Epithelial cell of esophagus (primary cell): ENCODE results near the gene GABPB2.

ENCODE experiments used
- DNase-seq: peaks from one replicate; pipeline ENCODE4 v3.0.0; 2010; ENCODE audit warnings: low read depth
- H3K4me3 ChIP-seq: 2 replicates; pipeline ENCODE4 v1.5.1; 2011; ENCODE audit warnings: mild to moderate bottlenecking, low read length, control low read depth
- CTCF ChIP-seq: IDR thresholded peaks from 2 replicates; pipeline ENCODE4 v1.5.1; 2011; ENCODE audit warnings: low read depth, mild to moderate bottlenecking, low read length, control low read depth, inconsistent platforms; ENCODE audit not compliant: insufficient read depth; ENCODE audit errors: missing control alignments

GABPB2 gene

GRCh38 chr1:151070474-151071276 is at the start of gene GABPB2:
Gene GABPB2 (plus strand): TSS chr1:151070761. CDS start chr1:151088190, 17,429 bp downstream.
- TF ChIP-seq CTCF: peak; percentile 76
- peak; percentile 96 for DNase-seq
- peak within 1 kb of the TSS; percentile 62 for H3K4me3 ChIP-seq

- H3K4me3 ChIP-seq: no peak overlapping the region
- peak; percentile 87 for TF ChIP-seq CTCF
- peak; percentile 80 for DNase-seq
Measured at GRCh38 chr1:151024540-151025146, 45.9 kb upstream of the GABPB2 start.

GRCh38 chr1:151026460-151026859 is 44.1 kb upstream of the GABPB2 start:
- DNase-seq: no peak
- no peak overlapping the region for H3K4me3 ChIP-seq
- TF ChIP-seq CTCF: no peak

GRCh38 chr1:151032164-151032563 is 38.4 kb upstream of the GABPB2 start:
- no peak for DNase-seq
- TF ChIP-seq CTCF: no peak
- no peak overlapping the region for H3K4me3 ChIP-seq

GRCh38 chr1:151035167-151035566 is 35.4 kb upstream of the GABPB2 start:
- no peak for DNase-seq
- no peak overlapping the region for H3K4me3 ChIP-seq
- TF ChIP-seq CTCF: no peak

GRCh38 chr1:151036356-151036755 is 34.2 kb upstream of the GABPB2 start, which contains the start of gene BNIPL:
Gene BNIPL (plus strand): TSS chr1:151036586. CDS start chr1:151036726, 140 bp downstream.
- no peak for TF ChIP-seq CTCF
- peak; percentile 73 for DNase-seq
- peak within 1 kb of the TSS; percentile 49 for H3K4me3 ChIP-seq

- no peak for TF ChIP-seq CTCF
- DNase-seq: no peak
- H3K4me3 ChIP-seq: peak overlapping the region; percentile 49
Measured at GRCh38 chr1:151037032-151037431, 33.5 kb upstream of the GABPB2 start.
